ENCODE results near the gene NCOA7.
A peak's percentile ranks its signal among the peaks of the same experiment; 100 is the strongest.

NCOA7 gene

GRCh38 chr6:125792680-125793079 lies 1.9 kb downstream of the NCOA7 start:
- no peaks in the 10 kb centered on the region for H3K36me3 ChIP-seq (ENCODE audit: control insufficient read depth in 2 of 2, insufficient read depth in 2 of 2, low read length in 2 of 2)
- no peak overlapping the region for H3K4me3 ChIP-seq (ENCODE audit: low read length in 2 of 2)
- no peaks in the 10 kb centered on the region for H3K27me3 ChIP-seq (ENCODE audit: control insufficient read depth in 1 of 2, insufficient read depth in 2 of 2, low read length in 2 of 2)
- H3K27ac ChIP-seq (ENCODE audit: low read length): no peak overlapping the region
- H3K9ac ChIP-seq (ENCODE audit: low read length in 2 of 2): peak overlapping the region in 1 of 2 donors; percentile 4
- peaks cover 8% of the 10 kb centered on the region for H3K4me1 ChIP-seq (ENCODE audit: control insufficient read depth, insufficient read depth, low read length)
- no peaks in the 10 kb centered on the region for H3K9me3 ChIP-seq (ENCODE audit: control insufficient read depth in 2 of 2, low read length in 2 of 2)

- H3K4me3 ChIP-seq (ENCODE audit: low read length in 2 of 2): no peak overlapping the region
- peak overlapping the region in 1 of 2 donors; percentile 4 for H3K9ac ChIP-seq (ENCODE audit: low read length in 2 of 2)
- H3K27me3 ChIP-seq (ENCODE audit: control insufficient read depth in 1 of 2, insufficient read depth in 2 of 2, low read length in 2 of 2): no peaks in the 10 kb centered on the region
- H3K27ac ChIP-seq (ENCODE audit: low read length): no peak overlapping the region
- H3K36me3 ChIP-seq (ENCODE audit: control insufficient read depth in 2 of 2, insufficient read depth in 2 of 2, low read length in 2 of 2): no peaks in the 10 kb centered on the region
- no peaks in the 10 kb centered on the region for H3K9me3 ChIP-seq (ENCODE audit: control insufficient read depth in 2 of 2, low read length in 2 of 2)
- H3K4me1 ChIP-seq (ENCODE audit: control insufficient read depth, insufficient read depth, low read length): peaks cover 8% of the 10 kb centered on the region
These were observed 2.5 kb downstream of the NCOA7 start for GRCh38 chr6:125793280-125793679.

DNA sequence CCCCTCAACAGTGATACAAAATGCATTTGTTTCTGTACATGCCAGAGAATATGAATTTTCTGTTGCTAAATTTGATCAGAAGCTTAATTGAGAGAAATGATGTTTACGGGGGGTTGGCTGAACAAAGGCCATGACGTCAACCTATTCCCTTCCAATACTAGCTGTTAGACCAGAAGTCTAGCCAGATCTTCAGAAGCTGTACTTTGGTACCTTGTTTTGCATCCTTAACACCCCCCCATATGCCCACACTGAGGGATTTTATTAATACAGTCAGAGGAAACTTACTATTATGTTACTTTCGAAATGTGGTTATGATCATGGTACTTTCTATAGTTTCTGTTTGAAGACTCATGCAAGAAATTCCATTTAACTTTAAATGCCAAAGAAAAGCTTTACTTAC lies 3.1 kb downstream of the NCOA7 start:
- no peak overlapping the region for H3K27ac ChIP-seq (ENCODE audit: low read length)
- H3K36me3 ChIP-seq (ENCODE audit: control insufficient read depth in 2 of 2, insufficient read depth in 2 of 2, low read length in 2 of 2): no peaks in the 10 kb centered on the region
- H3K4me3 ChIP-seq (ENCODE audit: low read length in 2 of 2): no peak overlapping the region
- no peaks in the 10 kb centered on the region for H3K9me3 ChIP-seq (ENCODE audit: control insufficient read depth in 2 of 2, low read length in 2 of 2)
- H3K4me1 ChIP-seq (ENCODE audit: control insufficient read depth, insufficient read depth, low read length): peaks cover 8% of the 10 kb centered on the region
- no peak overlapping the region for H3K9ac ChIP-seq (ENCODE audit: low read length in 2 of 2)
- H3K27me3 ChIP-seq (ENCODE audit: control insufficient read depth in 1 of 2, insufficient read depth in 2 of 2, low read length in 2 of 2): no peaks in the 10 kb centered on the region

DNA sequence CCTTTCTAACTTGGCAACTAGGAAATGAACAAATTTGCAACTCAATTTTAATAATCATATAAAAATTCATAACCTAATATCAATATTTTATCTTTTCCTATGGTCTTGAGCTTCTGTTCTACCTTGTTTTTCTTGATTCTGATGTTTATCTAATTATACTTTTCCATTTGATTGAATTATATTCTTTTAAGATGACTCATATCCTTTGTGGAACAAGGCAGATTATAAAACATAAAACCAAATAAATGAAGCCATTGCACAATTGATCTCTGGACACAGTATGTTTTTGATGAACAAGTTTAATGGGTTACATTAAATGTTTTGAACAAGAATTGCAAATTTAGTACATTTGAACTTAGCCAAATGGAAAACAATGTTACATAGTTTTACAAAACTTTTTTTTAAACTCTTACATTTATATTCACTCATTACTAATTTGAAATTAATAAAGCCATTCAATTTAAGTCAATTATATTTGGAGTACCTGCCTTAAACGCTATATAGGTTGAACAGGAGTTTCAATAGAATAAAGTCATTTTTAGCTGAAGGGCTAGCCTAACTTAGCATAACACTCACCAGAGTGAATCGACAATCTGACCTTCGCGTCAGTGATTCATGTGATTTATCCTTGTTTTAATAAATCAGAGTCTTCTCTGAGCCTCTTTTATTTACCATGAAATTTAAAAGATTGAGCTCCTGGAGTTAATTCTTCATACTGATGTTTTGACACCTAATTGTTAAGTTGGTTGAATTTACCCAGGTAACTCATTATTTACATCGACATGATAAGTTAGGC lies 3.8 kb downstream of the NCOA7 start:
- Histone ChIP-seq H3K27ac (ENCODE audit: low read length) (no peak overlapping the region), H3K9me3 (ENCODE audit: control insufficient read depth in 2 of 2, low read length in 2 of 2) (no peaks in the 10 kb centered on the region), H3K36me3 (ENCODE audit: control insufficient read depth in 2 of 2, insufficient read depth in 2 of 2, low read length in 2 of 2) (no peaks in the 10 kb centered on the region), H3K27me3 (ENCODE audit: control insufficient read depth in 1 of 2, insufficient read depth in 2 of 2, low read length in 2 of 2) (no peaks in the 10 kb centered on the region), H3K4me3 (ENCODE audit: low read length in 2 of 2) (no peak overlapping the region), H3K4me1 (ENCODE audit: control insufficient read depth, insufficient read depth, low read length) (peaks cover 7% of the 10 kb centered on the region), H3K9ac (ENCODE audit: low read length in 2 of 2) (no peak overlapping the region)

GRCh38 chr6:125795301-125795700 lies 4.5 kb downstream of the NCOA7 start:
- H3K27ac ChIP-seq (ENCODE audit: low read length): no peak overlapping the region
- no peak overlapping the region for H3K9ac ChIP-seq (ENCODE audit: low read length in 2 of 2)

GRCh38 chr6:125797120-125797885 lies 6.5 kb downstream of the NCOA7 start:
- no peaks in the 10 kb centered on the region for H3K27me3 ChIP-seq (ENCODE audit: control insufficient read depth in 1 of 2, insufficient read depth in 2 of 2, low read length in 2 of 2)
- no peaks in the 10 kb centered on the region for H3K36me3 ChIP-seq (ENCODE audit: control insufficient read depth in 2 of 2, insufficient read depth in 2 of 2, low read length in 2 of 2)
- H3K27ac ChIP-seq (ENCODE audit: low read length): no peak overlapping the region
- no peak overlapping the region for H3K9ac ChIP-seq (ENCODE audit: low read length in 2 of 2)
- H3K9me3 ChIP-seq (ENCODE audit: control insufficient read depth in 2 of 2, low read length in 2 of 2): no peaks in the 10 kb centered on the region
- H3K4me3 ChIP-seq (ENCODE audit: low read length in 2 of 2): no peak overlapping the region
- H3K4me1 ChIP-seq (ENCODE audit: control insufficient read depth, insufficient read depth, low read length): no peaks in the 10 kb centered on the region

More at GRCh38 chr6:125795301-125795700, 4.5 kb downstream of the NCOA7 start:
- no peaks in the 10 kb centered on the region for H3K27me3 ChIP-seq (ENCODE audit: control insufficient read depth in 1 of 2, insufficient read depth in 2 of 2, low read length in 2 of 2)
- no peaks in the 10 kb centered on the region for H3K9me3 ChIP-seq (ENCODE audit: control insufficient read depth in 2 of 2, low read length in 2 of 2)
- H3K36me3 ChIP-seq (ENCODE audit: control insufficient read depth in 2 of 2, insufficient read depth in 2 of 2, low read length in 2 of 2): no peaks in the 10 kb centered on the region
- no peak overlapping the region for H3K4me3 ChIP-seq (ENCODE audit: low read length in 2 of 2)
- H3K4me1 ChIP-seq (ENCODE audit: control insufficient read depth, insufficient read depth, low read length): no peaks in the 10 kb centered on the region

DNA sequence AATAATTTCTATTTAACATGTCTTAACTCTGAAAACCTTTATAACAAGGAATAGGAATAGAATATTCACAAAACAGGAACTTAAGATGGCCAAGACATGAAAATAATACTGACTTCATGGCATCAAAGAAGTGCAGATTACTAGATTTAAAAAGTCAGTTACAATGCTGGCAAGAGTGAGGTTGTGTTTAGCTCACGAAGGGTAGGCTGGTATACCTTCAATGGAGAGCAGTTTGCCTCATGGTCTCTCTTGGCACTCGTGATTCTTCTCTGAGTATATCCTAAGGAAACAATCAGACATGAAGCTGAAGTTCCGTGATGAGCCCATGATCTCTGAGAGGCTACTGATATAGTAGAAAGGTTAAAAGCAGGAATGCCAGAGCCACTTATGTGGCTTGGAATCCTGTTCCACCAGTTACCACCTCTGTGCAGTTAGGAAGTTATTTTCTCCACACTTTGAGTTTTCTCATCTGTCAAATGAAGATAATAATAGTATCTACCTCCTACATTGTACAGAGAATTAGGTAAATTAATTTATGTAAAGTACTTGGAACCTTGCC lies 7.2 kb downstream of the NCOA7 start:
- no peak overlapping the region for H3K9ac ChIP-seq (ENCODE audit: low read length in 2 of 2)
- no peaks in the 10 kb centered on the region for H3K36me3 ChIP-seq (ENCODE audit: control insufficient read depth in 2 of 2, insufficient read depth in 2 of 2, low read length in 2 of 2)
- no peaks in the 10 kb centered on the region for H3K4me1 ChIP-seq (ENCODE audit: control insufficient read depth, insufficient read depth, low read length)
- no peaks in the 10 kb centered on the region for H3K9me3 ChIP-seq (ENCODE audit: control insufficient read depth in 2 of 2, low read length in 2 of 2)
- H3K27me3 ChIP-seq (ENCODE audit: control insufficient read depth in 1 of 2, insufficient read depth in 2 of 2, low read length in 2 of 2): no peaks in the 10 kb centered on the region
- H3K4me3 ChIP-seq (ENCODE audit: low read length in 2 of 2): no peak overlapping the region
- no peak overlapping the region for H3K27ac ChIP-seq (ENCODE audit: low read length)

- Histone ChIP-seq H3K4me3 (ENCODE audit: low read length in 2 of 2) (no peak overlapping the region), H3K9me3 (ENCODE audit: control insufficient read depth in 2 of 2, low read length in 2 of 2) (no peaks in the 10 kb centered on the region), H3K27me3 (ENCODE audit: control insufficient read depth in 1 of 2, insufficient read depth in 2 of 2, low read length in 2 of 2) (no peaks in the 10 kb centered on the region), H3K9ac (ENCODE audit: low read length in 2 of 2) (no peak overlapping the region), H3K36me3 (ENCODE audit: control insufficient read depth in 2 of 2, insufficient read depth in 2 of 2, low read length in 2 of 2) (no peaks in the 10 kb centered on the region), H3K4me1 (ENCODE audit: control insufficient read depth, insufficient read depth, low read length) (no peaks in the 10 kb centered on the region), H3K27ac (ENCODE audit: low read length) (no peak overlapping the region)
These were observed 8.2 kb downstream of the NCOA7 start for GRCh38 chr6:125798734-125799508.

- H3K4me3 ChIP-seq (ENCODE audit: low read length in 2 of 2): no peak overlapping the region
- H3K9ac ChIP-seq (ENCODE audit: low read length in 2 of 2): no peak overlapping the region
- H3K27me3 ChIP-seq (ENCODE audit: control insufficient read depth in 1 of 2, insufficient read depth in 2 of 2, low read length in 2 of 2): no peaks in the 10 kb centered on the region
- H3K4me1 ChIP-seq (ENCODE audit: control insufficient read depth, insufficient read depth, low read length): no peaks in the 10 kb centered on the region
- no peak overlapping the region for H3K27ac ChIP-seq (ENCODE audit: low read length)
- H3K9me3 ChIP-seq (ENCODE audit: control insufficient read depth in 2 of 2, low read length in 2 of 2): no peaks in the 10 kb centered on the region
- H3K36me3 ChIP-seq (ENCODE audit: control insufficient read depth in 2 of 2, insufficient read depth in 2 of 2, low read length in 2 of 2): no peaks in the 10 kb centered on the region
These were observed 11.6 kb downstream of the NCOA7 start for GRCh38 chr6:125802383-125802782.

DNA sequence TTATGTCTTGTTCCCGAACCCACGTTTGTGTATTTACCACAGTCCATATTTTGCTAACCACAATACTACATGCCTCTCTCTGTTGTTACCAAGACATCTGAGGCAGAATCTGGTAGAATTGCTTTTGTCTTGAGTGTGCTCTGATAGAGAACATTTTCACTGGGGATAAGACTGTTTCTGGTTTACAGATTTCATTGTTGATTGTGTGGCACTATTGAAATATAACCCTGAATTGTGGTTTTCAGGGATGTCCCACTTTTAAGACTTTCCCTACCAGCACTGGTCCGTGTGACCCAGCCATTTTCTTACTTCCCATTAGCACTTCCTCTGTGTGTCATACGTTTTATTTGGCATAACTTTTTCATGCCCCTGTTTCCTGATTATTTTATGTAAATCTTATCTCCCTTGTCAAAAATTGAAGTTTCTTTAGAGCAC lies 12.2 kb downstream of the NCOA7 start:
- no peak overlapping the region for H3K27ac ChIP-seq (ENCODE audit: low read length)
- no peaks in the 10 kb centered on the region for H3K4me1 ChIP-seq (ENCODE audit: control insufficient read depth, insufficient read depth, low read length)
- H3K9ac ChIP-seq (ENCODE audit: low read length in 2 of 2): no peak overlapping the region
- no peaks in the 10 kb centered on the region for H3K27me3 ChIP-seq (ENCODE audit: control insufficient read depth in 1 of 2, insufficient read depth in 2 of 2, low read length in 2 of 2)
- H3K36me3 ChIP-seq (ENCODE audit: control insufficient read depth in 2 of 2, insufficient read depth in 2 of 2, low read length in 2 of 2): no peaks in the 10 kb centered on the region
- H3K4me3 ChIP-seq (ENCODE audit: low read length in 2 of 2): no peak overlapping the region
- H3K9me3 ChIP-seq (ENCODE audit: control insufficient read depth in 2 of 2, low read length in 2 of 2): no peaks in the 10 kb centered on the region

Data from stomach smooth muscle (tissue), 2 donors.